ENCODE data around the gene XRCC1.

XRCC1 gene

GRCh38 chr19:43561139-43561970 is 14.0 kb downstream of the XRCC1 start:
- DNase-seq (ENCODE audit: extremely low read depth, low read depth): no peak
- no peak for TF ChIP-seq CTCF (IDR thresholded peaks at IDR 0.05; ENCODE audit: low read depth, low read length)

- DNase-seq (ENCODE audit: extremely low read depth, low read depth): no peak
- no peak for TF ChIP-seq CTCF (IDR thresholded peaks at IDR 0.05; ENCODE audit: low read depth, low read length)
Observed at GRCh38 chr19:43560687-43561086, 14.6 kb downstream of the XRCC1 start.

GRCh38 chr19:43555185-43555770 is 20.0 kb downstream of the XRCC1 start:
- no peak for DNase-seq (ENCODE audit: extremely low read depth, low read depth)
- TF ChIP-seq CTCF (IDR thresholded peaks at IDR 0.05; ENCODE audit: low read depth, low read length): peak; percentile 86

GRCh38 chr19:43554317-43554895 is 20.9 kb downstream of the XRCC1 start:
- no peak for DNase-seq (ENCODE audit: extremely low read depth, low read depth)
- TF ChIP-seq CTCF (IDR thresholded peaks at IDR 0.05; ENCODE audit: low read depth, low read length): no peak

GRCh38 chr19:43553656-43554055 is 21.7 kb downstream of the XRCC1 start:
- TF ChIP-seq CTCF (IDR thresholded peaks at IDR 0.05; ENCODE audit: low read depth, low read length): no peak
- no peak for DNase-seq (ENCODE audit: extremely low read depth, low read depth)

- TF ChIP-seq CTCF (IDR thresholded peaks at IDR 0.05; ENCODE audit: low read depth, low read length): no peak
- DNase-seq (ENCODE audit: extremely low read depth, low read depth): no peak
Observed at GRCh38 chr19:43552616-43553015, 22.7 kb downstream of the XRCC1 start.

- DNase-seq (ENCODE audit: extremely low read depth, low read depth): no peak
- no peak for TF ChIP-seq CTCF (IDR thresholded peaks at IDR 0.05; ENCODE audit: low read depth, low read length)
Observed at GRCh38 chr19:43552198-43552450, 23.2 kb downstream of the XRCC1 start.

Data from AG09319 (cell line).